ENCODE measurements around the gene EPHA6. TPM values are rescaled to one million over a fixed set of nuclear protein-coding genes. Genes with fewer than 3 reads are reported as not detected.
A peak's percentile ranks its signal among the peaks of the same experiment; 100 is the strongest.
"Not testable (repeated sequence)": the region's sequence is repeated elsewhere in the genome, so short reads cannot be mapped to it uniquely, and the experiment has no call there.

Gene EPHA6
- total RNA-seq, 1 donor from 2014 or later, result not detected

- TF ChIP-seq CTCF (IDR thresholded peaks at IDR 0.05; ENCODE audit: insufficient read depth, low read length, poor library complexity, severe bottlenecking), result no peak
- no peak overlapping the region for H3K4me3 ChIP-seq (ENCODE audit: low read depth, low read length)
- H3K27me3 ChIP-seq (ENCODE audit: control insufficient read depth, insufficient read depth, low read length), result no peaks in the 10 kb centered on the region
- no peak for DNase-seq (ENCODE audit: low read depth)
- no peaks in the 10 kb centered on the region for H3K36me3 ChIP-seq (ENCODE audit: control insufficient read depth, insufficient read depth, low read length)
Measured at GRCh38 chr3:97576221-97576620, 761.8 kb downstream of the EPHA6 start.

- peak; percentile 87 for DNase-seq (ENCODE audit: low read depth)
Measured at GRCh38 chr3:97579365-97579764, 765.0 kb downstream of the EPHA6 start.

GRCh38 chr3:97610626-97611025 is 796.2 kb downstream of the EPHA6 start:
- no peak for TF ChIP-seq CTCF (IDR thresholded peaks at IDR 0.05; ENCODE audit: insufficient read depth, low read length, poor library complexity, severe bottlenecking)
- Histone ChIP-seq H3K36me3 (ENCODE audit: control insufficient read depth, insufficient read depth, low read length) (no peaks in the 10 kb centered on the region), H3K4me3 (ENCODE audit: low read depth, low read length) (no peak overlapping the region), H3K27me3 (ENCODE audit: control insufficient read depth, insufficient read depth, low read length) (no peaks in the 10 kb centered on the region)
- DNase-seq (ENCODE audit: low read depth), result no peak

More at GRCh38 chr3:97579365-97579764, 765.0 kb downstream of the EPHA6 start:
- no peak overlapping the region for H3K4me3 ChIP-seq (ENCODE audit: low read depth, low read length)
- TF ChIP-seq CTCF (IDR thresholded peaks at IDR 0.05; ENCODE audit: insufficient read depth, low read length, poor library complexity, severe bottlenecking), result no peak
- H3K27me3 ChIP-seq (ENCODE audit: control insufficient read depth, insufficient read depth, low read length), result no peaks in the 10 kb centered on the region
- H3K36me3 ChIP-seq (ENCODE audit: control insufficient read depth, insufficient read depth, low read length), result no peaks in the 10 kb centered on the region

- H3K27me3 ChIP-seq (ENCODE audit: control insufficient read depth, insufficient read depth, low read length), result no peaks in the 10 kb centered on the region
- no peak for TF ChIP-seq CTCF (IDR thresholded peaks at IDR 0.05; ENCODE audit: insufficient read depth, low read length, poor library complexity, severe bottlenecking)
- no peaks in the 10 kb centered on the region for H3K36me3 ChIP-seq (ENCODE audit: control insufficient read depth, insufficient read depth, low read length)
- no peak for DNase-seq (ENCODE audit: low read depth)
- no peak overlapping the region for H3K4me3 ChIP-seq (ENCODE audit: low read depth, low read length)
Measured at GRCh38 chr3:97612632-97613031, 798.2 kb downstream of the EPHA6 start.

- TF ChIP-seq CTCF (IDR thresholded peaks at IDR 0.05; ENCODE audit: insufficient read depth, low read length, poor library complexity, severe bottlenecking), result no peak
- no peaks in the 10 kb centered on the region for H3K36me3 ChIP-seq (ENCODE audit: control insufficient read depth, insufficient read depth, low read length)
- DNase-seq (ENCODE audit: low read depth), result no peak
Measured at GRCh38 chr3:97613139-97613538, 798.7 kb downstream of the EPHA6 start.

GRCh38 chr3:97620514-97620913 is 806.1 kb downstream of the EPHA6 start:
- H3K4me3 ChIP-seq (ENCODE audit: low read depth, low read length); H3K27me3 ChIP-seq (ENCODE audit: control insufficient read depth, insufficient read depth, low read length); DNase-seq (ENCODE audit: low read depth); H3K36me3 ChIP-seq (ENCODE audit: control insufficient read depth, insufficient read depth, low read length): not testable (repeated sequence)

More at GRCh38 chr3:97613139-97613538, 798.7 kb downstream of the EPHA6 start:
- H3K27me3 ChIP-seq (ENCODE audit: control insufficient read depth, insufficient read depth, low read length), result no peaks in the 10 kb centered on the region
- H3K4me3 ChIP-seq (ENCODE audit: low read depth, low read length), result no peak overlapping the region
